Activated T-helper 1 cell treated with anti-CD3 and anti-CD28 coated beads, Interleukin-2, amount 50 U/mL, for 16 hours (primary cell): ENCODE measurements around the gene CMTM8.
A peak's percentile ranks its signal among the peaks of the same experiment; 100 is the strongest.

Experiments
- DNase-seq, 2 donors: peaks; one replicate each; pipeline ENCODE4 v3.0.0-alpha.2; 2020; ENCODE audit warnings: low read depth in 1 of 2, low spot score in 1 of 2

CMTM8 gene

DNA sequence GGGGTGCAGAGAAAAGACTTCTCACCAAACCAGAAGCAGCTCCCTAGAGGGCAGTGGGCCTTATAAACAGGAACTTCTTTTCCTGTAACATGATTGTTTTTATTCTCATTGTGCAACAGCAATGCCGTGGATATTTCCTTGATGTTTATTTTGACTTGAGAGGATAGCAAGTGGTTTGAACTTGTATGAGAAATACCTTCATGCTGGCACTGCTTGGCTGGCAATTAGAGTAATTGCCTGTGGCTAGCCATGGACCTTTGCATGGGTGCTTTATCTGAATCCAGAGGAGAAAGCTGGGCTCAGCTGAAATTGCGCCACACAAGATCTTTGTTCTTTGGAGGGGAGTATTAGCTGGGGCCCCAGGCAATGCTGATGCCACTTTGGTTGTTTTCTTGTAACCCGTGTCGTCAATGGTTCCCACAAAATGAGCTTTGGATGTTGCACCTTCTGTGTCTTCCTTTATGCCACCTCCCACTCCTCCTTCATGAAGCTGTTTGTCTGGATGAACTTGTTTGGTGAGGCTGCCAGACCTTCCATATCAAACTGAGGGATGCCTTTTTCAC is 37.9 kb downstream of the CMTM8 start:
- DNase-seq = no peak

- DNase-seq = no peak
These were observed 40.2 kb downstream of the CMTM8 start for GRCh38 chr3:32278714-32279113.

- DNase-seq = no peak
These were observed 41.9 kb downstream of the CMTM8 start for GRCh38 chr3:32280262-32280910.

DNA sequence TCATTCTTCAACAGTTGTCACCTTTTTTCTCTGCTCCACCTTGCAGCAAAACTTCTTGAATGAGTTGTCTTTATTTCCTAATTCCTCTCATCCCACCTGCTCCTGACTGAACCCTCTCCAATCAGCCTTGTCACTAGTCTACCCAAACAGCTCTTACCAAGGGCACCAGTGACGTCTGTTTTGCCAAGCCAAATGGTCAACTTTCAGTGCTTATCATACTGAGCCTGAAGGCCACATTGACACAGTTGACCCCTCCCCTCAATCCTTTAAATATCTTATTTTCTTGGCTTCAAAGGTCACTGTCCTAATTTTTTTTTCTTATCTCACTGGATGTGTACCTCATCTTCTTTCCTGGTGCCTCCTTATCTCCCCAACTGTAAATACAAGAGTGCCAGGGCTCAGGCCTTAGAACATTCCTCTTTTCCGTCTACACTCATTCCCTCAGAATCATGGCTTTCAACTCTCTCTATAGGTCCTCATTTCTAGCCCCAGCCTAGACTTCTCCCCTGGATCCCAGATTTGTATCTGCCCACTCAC is 43.2 kb downstream of the CMTM8 start:
- no peak for DNase-seq

DNA sequence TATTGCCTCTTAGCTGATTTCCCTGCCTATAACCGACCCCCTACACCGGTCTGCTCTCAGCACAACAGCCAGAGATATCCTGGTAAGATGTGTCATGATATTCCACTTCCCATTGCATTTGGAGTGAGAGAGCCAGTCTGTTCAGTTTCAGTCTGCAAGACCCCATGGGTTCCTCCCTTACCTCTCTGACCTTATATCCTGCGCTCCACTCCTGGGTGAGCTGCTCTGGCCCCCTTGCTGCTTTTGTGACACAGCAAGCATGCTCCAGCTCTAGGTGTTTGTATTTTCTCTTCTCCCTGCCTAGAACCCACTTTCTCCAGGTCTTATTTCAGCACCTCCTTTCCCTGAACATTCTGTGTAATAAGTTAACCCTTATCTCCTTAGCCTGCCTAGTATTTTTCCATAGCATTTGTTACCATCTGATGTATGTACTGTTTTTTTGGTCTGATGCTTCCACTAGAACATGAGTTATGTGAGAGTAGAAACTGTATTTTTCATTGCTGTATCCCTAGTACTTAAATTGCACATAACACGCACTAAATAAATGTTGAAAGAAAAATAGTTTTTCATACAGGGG is 44.2 kb downstream of the CMTM8 start:
- no peak for DNase-seq

DNA sequence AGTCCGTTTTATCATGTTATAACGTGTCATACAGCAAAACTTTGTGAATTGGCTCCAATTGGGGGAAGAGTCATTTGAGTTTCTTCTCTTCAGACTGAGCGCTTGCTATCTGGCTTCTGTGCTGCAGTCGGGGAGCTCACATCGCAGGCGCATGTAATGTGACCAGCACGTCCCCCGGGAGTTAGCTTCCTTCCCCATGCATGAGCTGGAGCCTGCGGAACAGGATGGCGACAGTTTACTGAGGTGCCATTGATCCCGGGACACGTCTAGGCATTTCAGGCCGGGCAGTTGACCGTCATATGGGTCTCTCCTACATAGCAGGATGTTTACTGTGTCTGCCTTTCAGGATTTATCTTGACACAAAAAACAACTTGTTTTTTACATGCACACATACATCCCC is 44.8 kb downstream of the CMTM8 start:
- no peak for DNase-seq

DNA sequence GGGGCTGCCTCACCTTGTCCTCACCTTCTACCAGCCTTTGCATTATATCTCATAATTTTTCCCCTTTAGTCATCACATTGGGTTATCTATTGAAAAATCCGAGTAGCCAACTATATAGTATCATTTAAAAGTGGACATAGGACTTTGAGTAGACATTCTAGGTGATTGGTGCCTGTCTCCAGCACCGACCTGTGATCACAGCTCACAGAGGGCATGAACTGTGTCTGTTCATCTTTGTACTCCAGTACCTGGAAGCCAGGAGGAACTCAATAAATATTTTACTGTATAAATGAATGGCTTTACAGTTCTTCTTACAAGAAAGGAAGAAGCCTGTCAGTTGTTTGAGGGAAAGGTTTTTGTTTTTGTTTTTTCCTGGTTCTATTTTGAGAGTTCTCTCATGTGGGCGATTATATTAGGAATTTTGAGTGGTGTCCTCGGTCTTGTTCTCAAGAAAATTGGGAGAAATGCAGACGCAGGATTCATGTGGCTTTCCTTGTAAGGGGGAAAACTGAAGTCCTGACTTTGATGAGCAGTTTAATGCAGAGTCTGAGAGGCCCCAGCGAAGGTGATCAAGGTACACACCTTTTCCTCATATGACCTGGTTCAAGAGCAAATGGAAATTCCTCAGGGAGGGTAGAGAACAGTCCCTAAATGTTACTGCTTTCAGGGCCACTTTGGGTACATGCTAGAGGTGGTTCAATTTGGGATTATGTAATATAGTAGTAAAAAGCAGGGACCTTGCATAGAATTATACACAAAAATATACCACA is 46.1 kb downstream of the CMTM8 start:
- no peak for DNase-seq

GRCh38 chr3:32285891-32286290 is 47.4 kb downstream of the CMTM8 start:
- no peak for DNase-seq

- no peak for DNase-seq
These were observed 50.3 kb downstream of the CMTM8 start for GRCh38 chr3:32288819-32289218.

GRCh38 chr3:32290619-32291018 is 52.1 kb downstream of the CMTM8 start:
- DNase-seq = no peak

GRCh38 chr3:32292085-32292796 is 53.8 kb downstream of the CMTM8 start:
- no peak for DNase-seq

DNA sequence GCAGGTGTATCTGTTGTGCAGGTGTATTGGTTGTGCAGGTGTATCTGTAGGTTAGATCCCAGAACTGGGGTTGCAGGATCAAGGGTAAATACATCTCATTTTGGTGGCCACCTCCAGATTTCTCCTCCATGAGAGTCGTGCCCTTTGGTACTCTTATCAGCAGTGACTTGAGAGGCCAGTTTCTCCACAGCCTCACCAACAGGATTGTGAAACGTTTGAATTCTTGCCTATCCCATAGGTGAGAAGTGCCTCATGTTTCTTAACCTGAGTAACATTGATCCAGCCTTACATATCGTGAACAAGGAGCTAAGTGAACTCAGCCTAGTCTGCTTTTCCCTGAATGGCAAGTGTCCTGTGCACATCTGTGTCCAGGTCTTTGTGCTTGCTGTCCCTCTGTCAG is 55.4 kb downstream of the CMTM8 start:
- DNase-seq = no peak

DNA sequence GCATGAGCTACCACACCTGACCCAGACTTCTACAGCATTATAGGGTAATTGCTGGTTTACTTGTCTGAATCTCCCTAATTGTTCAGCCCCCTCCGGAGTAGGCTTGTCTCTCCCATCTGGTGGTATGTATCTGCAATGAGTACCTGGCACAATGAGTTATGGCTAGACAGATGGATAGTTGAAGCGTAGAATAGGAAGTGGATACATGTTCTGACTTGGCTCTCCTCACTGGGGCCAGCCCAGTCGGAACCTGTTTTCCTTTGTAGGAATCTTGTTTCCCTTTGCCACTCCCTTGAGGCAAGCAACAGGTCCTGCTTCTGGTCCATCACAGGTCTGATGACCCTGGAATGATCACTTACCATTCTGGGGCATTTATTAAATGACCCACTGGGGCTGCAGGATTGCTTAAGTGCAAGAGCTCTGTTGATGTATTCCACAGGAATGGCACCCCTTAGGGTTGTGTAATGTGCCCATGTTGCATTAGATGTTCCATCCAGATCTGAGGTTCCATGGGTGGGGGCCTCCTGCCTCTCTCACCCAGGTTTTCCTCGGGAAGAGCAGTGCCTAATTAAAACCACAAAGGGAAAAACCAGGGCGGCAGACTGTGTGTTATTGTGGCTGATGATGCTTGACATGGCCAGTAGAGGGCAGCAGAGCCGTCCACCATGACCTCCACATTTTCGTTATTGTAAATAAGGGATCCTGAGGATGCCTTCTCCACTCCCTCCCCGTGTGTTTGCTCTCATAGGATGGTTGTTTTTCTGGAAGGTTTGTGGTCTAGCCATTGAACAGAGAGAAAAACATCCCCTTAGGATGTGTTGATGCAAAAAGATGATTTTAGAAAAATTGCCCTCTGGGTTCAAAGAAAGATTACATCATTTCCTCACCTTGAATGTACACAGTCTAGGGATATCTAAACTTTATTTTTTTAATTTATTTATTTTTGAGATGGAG is 58.0 kb downstream of the CMTM8 start:
- peak; percentile 31 to 40 for DNase-seq

GRCh38 chr3:32297366-32297765 is 58.9 kb downstream of the CMTM8 start:
- DNase-seq = peak; percentile 42 to 45

DNA sequence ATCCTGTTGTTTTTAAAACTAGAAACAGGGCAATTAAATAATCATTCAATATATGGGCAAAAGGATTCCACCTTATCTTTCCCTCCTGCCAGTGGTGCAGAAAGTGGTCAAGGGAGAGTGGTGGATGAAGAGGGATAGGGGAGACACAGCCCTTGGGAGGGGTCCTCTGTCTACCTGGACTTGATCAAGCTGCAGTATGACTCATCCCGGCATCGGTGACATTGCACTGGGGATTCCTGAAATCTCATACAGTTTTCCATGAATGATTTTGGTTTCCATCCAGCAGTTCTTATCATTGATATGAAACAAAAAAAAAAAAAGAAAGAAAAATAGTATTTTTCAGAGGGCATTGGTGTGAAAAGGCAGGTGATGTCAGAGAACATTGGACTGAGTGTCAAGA is 62.9 kb downstream of the CMTM8 start:
- no peak for DNase-seq

DNA sequence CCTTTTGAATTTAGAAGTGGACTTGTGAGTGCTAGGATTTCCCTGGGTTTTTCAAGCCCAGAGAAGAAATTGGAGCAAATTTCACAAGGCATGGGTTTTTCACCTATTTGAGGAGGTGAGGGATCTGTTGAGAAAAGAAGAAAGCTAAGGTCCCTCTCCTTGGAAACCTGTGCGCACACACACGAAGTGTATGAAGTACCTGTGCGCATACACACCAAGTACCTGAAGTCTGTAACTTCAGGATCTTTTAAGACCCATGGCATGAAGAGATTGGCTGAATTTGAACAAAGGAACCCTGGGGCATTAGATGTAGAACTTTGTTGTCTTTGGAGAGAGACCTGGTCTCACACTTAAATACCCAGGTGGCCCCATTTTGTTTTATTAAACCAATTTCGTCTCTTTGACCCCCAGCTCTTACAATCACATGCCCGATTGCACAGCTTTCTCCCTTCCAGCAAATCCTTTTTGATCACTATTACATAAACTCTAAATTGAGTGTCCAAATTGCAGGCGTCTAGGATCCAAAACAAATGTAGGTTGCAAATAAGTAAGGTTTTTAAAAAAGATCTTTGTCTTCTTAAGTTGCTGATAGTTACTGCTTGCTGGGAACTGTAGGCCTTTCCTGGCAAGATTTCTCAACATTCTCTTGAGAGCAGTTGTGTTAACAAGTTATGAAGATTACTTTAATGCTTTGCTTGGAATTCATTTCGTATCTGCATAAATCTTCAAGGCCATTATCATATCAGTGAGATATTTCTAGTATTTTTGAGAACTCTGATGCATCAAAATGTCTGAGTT is 64.3 kb downstream of the CMTM8 start:
- DNase-seq = no peak

- DNase-seq = no peak
These were observed 64.9 kb downstream of the CMTM8 start for GRCh38 chr3:32303399-32303747.

DNA sequence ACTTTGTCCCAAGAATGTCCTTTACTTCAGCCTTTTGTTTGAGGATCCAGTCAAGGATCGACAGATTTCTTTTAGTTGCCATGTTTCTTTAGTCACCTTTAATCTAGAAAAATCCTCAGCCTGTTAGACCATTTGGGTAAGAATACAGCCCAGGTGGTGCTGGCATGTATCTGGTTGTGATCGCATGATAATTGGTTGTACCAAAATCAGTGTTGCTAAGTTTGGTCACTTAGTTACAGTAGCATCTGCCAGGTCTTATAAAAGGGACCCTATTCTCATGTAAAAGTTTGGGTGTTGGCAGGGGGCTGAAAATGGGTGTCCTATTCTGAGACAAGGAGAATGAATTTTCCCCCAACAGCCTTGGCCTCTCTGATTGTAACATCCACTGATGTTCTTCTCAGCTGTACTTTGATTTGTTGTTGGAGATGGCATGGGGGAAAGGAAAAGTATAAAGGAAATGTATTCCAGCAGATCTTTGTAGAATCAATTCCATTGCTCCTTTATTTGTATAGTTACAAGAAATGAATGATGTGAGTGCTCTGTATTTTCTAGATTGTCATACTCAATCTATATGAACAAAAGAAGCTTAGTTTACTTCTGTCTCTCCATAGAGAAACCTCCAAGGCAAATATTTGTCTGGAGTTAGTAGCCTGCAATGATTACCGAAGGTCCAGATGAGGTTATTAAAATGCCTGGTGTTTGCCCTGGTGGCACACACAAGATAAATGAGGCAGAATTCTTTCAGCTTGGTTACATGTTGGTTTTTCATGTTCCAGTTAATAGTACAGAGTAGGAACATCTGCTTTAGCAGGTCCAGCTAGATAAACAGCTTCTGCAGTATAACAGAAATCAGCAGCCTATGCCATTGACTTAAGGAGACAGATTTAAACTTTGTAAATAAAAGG is 65.7 kb downstream of the CMTM8 start:
- DNase-seq = no peak
